Ishikawa (cell line): Measurements from ENCODE around the gene ZCCHC17.

Source experiments
- CEBPB ChIP-seq: IDR thresholded peaks from 2 replicates; pipeline ENCODE4 v1.6.1; 2012
- CREB1 ChIP-seq: IDR thresholded peaks from 2 replicates; pipeline ENCODE4 v1.6.1; 2012; ENCODE audit warnings: low read depth
- EGR1 ChIP-seq: IDR thresholded peaks from 2 replicates; pipeline ENCODE4 v1.6.1; 2012
- EP300 ChIP-seq: IDR thresholded peaks from 2 replicates; pipeline ENCODE4 v1.6.1; 2012; ENCODE audit warnings: borderline replicate concordance
- FOXM1 ChIP-seq: IDR thresholded peaks from 2 replicates; pipeline ENCODE4 v1.6.1; 2012; ENCODE audit warnings: low read depth, borderline replicate concordance
- NFIC ChIP-seq: IDR thresholded peaks from 2 replicates; pipeline ENCODE4 v1.6.1; 2012
- RAD21 ChIP-seq: IDR thresholded peaks from 2 replicates; pipeline ENCODE4 v1.6.1; 2012; ENCODE audit warnings: low read depth
- TAF1 ChIP-seq: IDR thresholded peaks from 2 replicates; pipeline ENCODE4 v1.6.1; 2012; ENCODE audit warnings: low read depth, mild to moderate bottlenecking
- TCF12 ChIP-seq: IDR thresholded peaks from 2 replicates; pipeline ENCODE4 v1.6.1; 2012; ENCODE audit warnings: low read depth
- TEAD4 ChIP-seq: IDR thresholded peaks from 2 replicates; pipeline ENCODE4 v1.6.1; 2012
- YY1 ChIP-seq: IDR thresholded peaks from 2 replicates; pipeline ENCODE4 v1.6.1; 2012; ENCODE audit warnings: low read depth
- ZBTB7A ChIP-seq: IDR thresholded peaks from 2 replicates; pipeline ENCODE4 v1.6.1; 2012; ENCODE audit warnings: low read depth
- TF ChIP-seq, protein P1 (sequence below): IDR thresholded peaks from 2 replicates; pipeline ENCODE4 v1.6.1; 2012
- TF ChIP-seq, protein P2 (sequence below): IDR thresholded peaks from 2 replicates; pipeline ENCODE4 v1.6.1; 2012; ENCODE audit warnings: low read depth, mild to moderate bottlenecking
- TF ChIP-seq, protein P3 (sequence below): IDR thresholded peaks from 2 replicates; pipeline ENCODE4 v1.6.1; 2012

Gene ZCCHC17

DNA sequence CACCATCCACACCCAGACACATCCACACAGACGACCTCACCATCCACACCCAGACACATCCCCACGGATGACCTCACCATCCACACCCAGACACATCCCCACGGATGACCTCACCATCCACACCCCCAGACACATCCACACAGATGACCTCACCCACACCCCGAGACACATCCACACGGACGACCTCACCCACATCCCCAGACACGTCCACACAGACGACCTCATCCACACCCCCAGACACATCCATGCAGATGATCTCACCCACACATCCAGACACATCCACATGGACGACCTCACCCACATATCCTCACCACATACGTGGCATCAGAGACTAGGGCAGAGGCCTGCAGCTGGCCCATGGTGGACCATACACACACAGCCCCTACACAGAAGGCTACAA is 90.8 kb downstream of the ZCCHC17 start:
- TF ChIP-seq EGR1 (no peak), EP300 (no peak), YY1 (no peak), TEAD4 (no peak), TCF12 (no peak), CREB1 (no peak), CEBPB (no peak), FOXM1 (no peak), RAD21 (no peak), ZBTB7A (no peak)
- TF ChIP-seq, protein P1, sequence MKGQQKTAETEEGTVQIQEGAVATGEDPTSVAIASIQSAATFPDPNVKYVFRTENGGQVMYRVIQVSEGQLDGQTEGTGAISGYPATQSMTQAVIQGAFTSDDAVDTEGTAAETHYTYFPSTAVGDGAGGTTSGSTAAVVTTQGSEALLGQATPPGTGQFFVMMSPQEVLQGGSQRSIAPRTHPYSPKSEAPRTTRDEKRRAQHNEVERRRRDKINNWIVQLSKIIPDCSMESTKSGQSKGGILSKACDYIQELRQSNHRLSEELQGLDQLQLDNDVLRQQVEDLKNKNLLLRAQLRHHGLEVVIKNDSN: no peak
- TF ChIP-seq, protein P2, sequence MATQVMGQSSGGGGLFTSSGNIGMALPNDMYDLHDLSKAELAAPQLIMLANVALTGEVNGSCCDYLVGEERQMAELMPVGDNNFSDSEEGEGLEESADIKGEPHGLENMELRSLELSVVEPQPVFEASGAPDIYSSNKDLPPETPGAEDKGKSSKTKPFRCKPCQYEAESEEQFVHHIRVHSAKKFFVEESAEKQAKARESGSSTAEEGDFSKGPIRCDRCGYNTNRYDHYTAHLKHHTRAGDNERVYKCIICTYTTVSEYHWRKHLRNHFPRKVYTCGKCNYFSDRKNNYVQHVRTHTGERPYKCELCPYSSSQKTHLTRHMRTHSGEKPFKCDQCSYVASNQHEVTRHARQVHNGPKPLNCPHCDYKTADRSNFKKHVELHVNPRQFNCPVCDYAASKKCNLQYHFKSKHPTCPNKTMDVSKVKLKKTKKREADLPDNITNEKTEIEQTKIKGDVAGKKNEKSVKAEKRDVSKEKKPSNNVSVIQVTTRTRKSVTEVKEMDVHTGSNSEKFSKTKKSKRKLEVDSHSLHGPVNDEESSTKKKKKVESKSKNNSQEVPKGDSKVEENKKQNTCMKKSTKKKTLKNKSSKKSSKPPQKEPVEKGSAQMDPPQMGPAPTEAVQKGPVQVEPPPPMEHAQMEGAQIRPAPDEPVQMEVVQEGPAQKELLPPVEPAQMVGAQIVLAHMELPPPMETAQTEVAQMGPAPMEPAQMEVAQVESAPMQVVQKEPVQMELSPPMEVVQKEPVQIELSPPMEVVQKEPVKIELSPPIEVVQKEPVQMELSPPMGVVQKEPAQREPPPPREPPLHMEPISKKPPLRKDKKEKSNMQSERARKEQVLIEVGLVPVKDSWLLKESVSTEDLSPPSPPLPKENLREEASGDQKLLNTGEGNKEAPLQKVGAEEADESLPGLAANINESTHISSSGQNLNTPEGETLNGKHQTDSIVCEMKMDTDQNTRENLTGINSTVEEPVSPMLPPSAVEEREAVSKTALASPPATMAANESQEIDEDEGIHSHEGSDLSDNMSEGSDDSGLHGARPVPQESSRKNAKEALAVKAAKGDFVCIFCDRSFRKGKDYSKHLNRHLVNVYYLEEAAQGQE: no peak
- TF ChIP-seq, protein P3, sequence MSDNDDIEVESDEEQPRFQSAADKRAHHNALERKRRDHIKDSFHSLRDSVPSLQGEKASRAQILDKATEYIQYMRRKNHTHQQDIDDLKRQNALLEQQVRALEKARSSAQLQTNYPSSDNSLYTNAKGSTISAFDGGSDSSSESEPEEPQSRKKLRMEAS: no peak

DNA sequence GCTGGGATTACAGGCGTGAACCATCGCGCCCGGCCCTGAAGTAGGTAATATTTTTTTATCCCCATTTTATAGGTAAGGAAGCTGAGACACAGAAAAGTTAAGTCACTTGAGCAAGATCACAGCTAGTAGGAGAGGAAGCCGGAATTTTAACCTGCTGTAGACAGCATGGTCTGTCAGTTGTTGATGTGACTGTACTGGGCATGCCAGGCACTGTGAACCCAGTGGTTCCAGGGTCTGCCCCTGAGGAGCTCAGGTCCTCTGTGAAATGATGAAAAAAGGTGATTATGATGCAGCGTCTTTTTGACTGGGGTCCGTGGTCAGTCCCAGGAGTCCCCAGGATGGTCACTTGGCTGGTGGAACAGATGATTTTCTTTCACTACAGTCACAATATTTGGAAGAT is 92.8 kb downstream of the ZCCHC17 start:
- TF ChIP-seq RAD21 (no peak), CREB1 (no peak), ZBTB7A (no peak), TCF12 (no peak), NFIC (no peak), CEBPB (no peak), EGR1 (no peak), TEAD4 (no peak), EP300 (no peak), YY1 (no peak), FOXM1 (no peak), TAF1 (no peak)
- TF ChIP-seq, protein P2: no peak
- TF ChIP-seq, protein P3: no peak
- TF ChIP-seq, protein P1: no peak

DNA sequence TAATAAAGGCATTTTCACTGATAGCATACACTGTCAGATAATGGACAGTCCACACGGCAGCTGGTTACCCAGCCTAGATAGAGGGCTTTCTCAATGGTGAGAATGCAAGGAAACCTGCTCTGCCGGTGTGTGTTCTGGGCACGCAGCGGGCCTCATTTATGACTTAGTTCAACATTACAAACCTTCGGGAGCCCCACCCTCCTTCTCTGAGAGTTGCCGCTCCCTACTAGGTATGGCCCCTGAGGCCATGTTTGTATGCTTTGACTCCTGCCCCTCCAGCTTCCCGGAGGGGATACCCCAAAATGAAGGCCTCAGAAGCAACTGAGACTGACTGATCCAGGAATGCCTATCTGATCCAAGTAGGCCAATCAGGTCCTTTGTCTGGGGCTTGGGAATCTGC is 93.2 kb downstream of the ZCCHC17 start:
- TF ChIP-seq NFIC: no peak
- TF ChIP-seq, protein P3: no peak
- no peak for TF ChIP-seq YY1
- TF ChIP-seq, protein P1: no peak
- TF ChIP-seq EGR1: no peak
- TF ChIP-seq CEBPB: no peak
- TF ChIP-seq, protein P2: no peak
- no peak for TF ChIP-seq RAD21
- no peak for TF ChIP-seq FOXM1
- TF ChIP-seq TAF1: no peak
- no peak for TF ChIP-seq TEAD4

DNA sequence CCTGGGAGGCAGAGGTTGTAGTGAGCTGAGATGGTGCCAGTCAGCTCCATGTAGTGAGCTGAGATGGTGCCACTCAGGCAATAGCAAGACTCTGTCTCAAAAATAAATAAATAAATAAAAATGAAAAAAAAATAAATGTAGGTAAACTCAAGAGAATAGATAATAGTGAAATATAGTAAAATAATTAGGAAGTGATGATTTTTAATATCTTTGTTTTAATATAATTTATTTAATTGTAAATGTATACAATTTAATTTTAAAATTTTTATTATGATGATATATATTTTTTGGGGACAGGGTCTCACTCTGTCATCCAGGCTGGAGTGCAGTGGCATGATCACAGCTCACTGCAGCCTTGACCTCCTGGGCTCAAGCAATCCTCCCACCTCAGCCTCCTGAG is 96.6 kb downstream of the ZCCHC17 start:
- TF ChIP-seq RAD21: no peak
- no peak for TF ChIP-seq CEBPB
- TF ChIP-seq EP300: no peak
- TF ChIP-seq, protein P2: no peak
- no peak for TF ChIP-seq FOXM1
- no peak for TF ChIP-seq CREB1
- TF ChIP-seq TEAD4: no peak
- TF ChIP-seq, protein P3: no peak
- no peak for TF ChIP-seq TAF1
- TF ChIP-seq, protein P1: no peak
- TF ChIP-seq ZBTB7A: no peak
- TF ChIP-seq EGR1: no peak
- no peak for TF ChIP-seq TCF12
- TF ChIP-seq YY1: no peak
- TF ChIP-seq NFIC: no peak
